Kidney (tissue), 14 donors: ENCODE measurements around the gene PLCD1. TPM values are rescaled to one million over a fixed set of nuclear protein-coding genes. Genes with fewer than 3 reads are reported as not detected.

ENCODE experiments used
- DNase-seq, 5 donors: peaks; one replicate each; pipeline ENCODE4 v3.0.0-alpha.2; 2013 to 2020
- FAIRE-seq: peaks from 2 replicates; lab custom pipeline; 2012; peaks lifted over from hg19 to GRCh38; lab: Jason Lieb, UNC
- H3K27ac ChIP-seq, 2 donors: one replicate each; pipeline ENCODE4 v1.7.0; 2013; ENCODE audit warnings: low read depth in 2 of 2, low read length in 2 of 2, inconsistent platforms in 1 of 2
- H3K27me3 ChIP-seq: one replicate; pipeline ENCODE4 v1.7.1; 2013; ENCODE audit warnings: low read length, inconsistent platforms; ENCODE audit not compliant: control insufficient read depth, insufficient read depth
- H3K36me3 ChIP-seq, 3 donors: one replicate each; pipeline versions ENCODE4 v1.7.0 to v1.7.1; 2013; ENCODE audit warnings: low read length in 3 of 3, control low read depth in 1 of 3, inconsistent platforms in 1 of 3; ENCODE audit not compliant: insufficient read depth in 3 of 3, control insufficient read depth in 2 of 3
- H3K4me1 ChIP-seq, 3 donors: one replicate each; pipeline versions ENCODE4 v1.7.0 to v1.7.1; 2013; ENCODE audit warnings: low read length in 3 of 3, inconsistent platforms in 1 of 3, low read depth in 1 of 3; ENCODE audit not compliant: control insufficient read depth in 2 of 3, insufficient read depth in 2 of 3
- H3K4me3 ChIP-seq, 3 donors: one replicate each; pipeline versions ENCODE4 v1.7.0 to v1.8.1; 2013; ENCODE audit warnings: low read length in 3 of 3, control low read depth in 1 of 3, inconsistent platforms in 1 of 3
- H3K9ac ChIP-seq, 3 donors: one replicate each; pipeline versions ENCODE4 v1.7.0 to v1.7.1; 2013; ENCODE audit warnings: low read length in 3 of 3, control low read depth in 1 of 3, inconsistent platforms in 1 of 3
- H3K9me3 ChIP-seq, 3 donors: one replicate each; pipeline versions ENCODE4 v1.7.0 to v1.7.1; 2013; ENCODE audit warnings: low read length in 3 of 3, control low read depth in 1 of 3, inconsistent platforms in 1 of 3; ENCODE audit not compliant: control insufficient read depth in 2 of 3, insufficient read depth in 1 of 3
- CTCF ChIP-seq: IDR thresholded peaks from 3 replicates; pipeline ENCODE4 v1.5.1; 2012; ENCODE audit warnings: mild to moderate bottlenecking, moderate library complexity, borderline replicate concordance; ENCODE audit not compliant: insufficient read depth; ENCODE audit errors: extremely low read depth
- intact Hi-C: fragments of 100-400 bp; cut with DNase I; formaldehyde crosslinking; loops from one replicate; pipeline ENCODE4 v1.11.1; 2022
- polyA plus RNA-seq: library from polyadenylated mRNA; stranded (reverse); fragments of 350-450 nt; fragmentation: Illumina TruSeq; extraction: RNeasy Lipid Tissue Mini Kit (QIAGEN cat#74804); gene quantifications from one replicate; pipeline ENCODE4 v1.2.3, GENCODE V29; 2014; ENCODE audit warnings: low read depth, low replicate concordance; ENCODE audit not compliant: insufficient read depth
- total RNA-seq: library from RNA; stranded (reverse); fragmentation: NEBNext Ultra II Directional; extraction: Animal tissue kit (Norgen Biotek cat#: 25700); gene quantifications from one replicate; pipeline ENCODE4 v1.2.1, GENCODE V29; 2021
- donor health status: control.
- donor health status: control.
- donor health status: control.
- donor health status: control.
- donor health status: control.
- donor health status: DM: yes; HTN: yes; CAD: no.
- donor health status: Normal renal cell carcinoma (clear cell type).

PLCD1 gene
- total and polyA plus RNA-seq, 2 donors from 2014 or later, result 39.1 to 50.0 TPM

- H3K9ac ChIP-seq, result no peak overlapping the region
- no peak overlapping the region for H3K27ac ChIP-seq
- TF ChIP-seq CTCF, result no peak
- no peak overlapping the region for H3K4me3 ChIP-seq
- H3K9me3 ChIP-seq, result no peaks in the 10 kb centered on the region
- H3K36me3 ChIP-seq, result peaks cover 0 to 15% (median 15%) of the 10 kb centered on the region in 3 donors
- H3K27me3 ChIP-seq, result no peaks in the 10 kb centered on the region
- intact Hi-C loops, result no loop called here
- FAIRE-seq (no peak), DNase-seq (peak in 1 of 5 donors; percentile 27)
- H3K4me1 ChIP-seq, result no peaks in the 10 kb centered on the region
These were observed 43.7 kb downstream of the PLCD1 start for GRCh38 chr3:37985637-37986320.

DNA sequence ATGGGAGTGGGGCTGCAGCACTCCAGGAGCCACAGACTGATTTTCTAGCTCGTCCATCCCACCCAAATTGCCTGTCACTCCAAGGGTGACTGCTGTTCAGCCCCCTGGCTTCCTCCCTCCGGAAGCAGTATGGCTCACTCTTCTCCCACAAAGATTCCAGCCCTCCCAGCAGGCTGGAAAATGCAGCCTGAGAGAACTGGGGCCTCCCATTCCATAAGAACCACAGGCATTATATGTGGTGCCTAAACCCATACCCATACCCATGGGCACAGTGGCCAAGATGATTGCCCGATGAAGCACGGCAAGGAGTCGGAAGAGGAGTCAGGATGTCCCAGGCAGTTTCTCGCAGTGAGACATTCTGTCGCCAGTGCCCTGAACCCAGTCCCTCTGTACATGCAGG lies 44.8 kb downstream of the PLCD1 start:
- no peak for TF ChIP-seq CTCF
- Histone ChIP-seq H3K36me3 (peaks cover 3 to 22% (median 15%) of the 10 kb centered on the region in 3 donors), H3K9me3 (no peaks in the 10 kb centered on the region), H3K27ac (no peak overlapping the region), H3K27me3 (no peaks in the 10 kb centered on the region), H3K4me3 (no peak overlapping the region), H3K4me1 (no peaks in the 10 kb centered on the region), H3K9ac (no peak overlapping the region)
- FAIRE-seq (no peak), DNase-seq (peak in 1 of 5 donors; percentile 13)
- intact Hi-C loops, result no loop called here

DNA sequence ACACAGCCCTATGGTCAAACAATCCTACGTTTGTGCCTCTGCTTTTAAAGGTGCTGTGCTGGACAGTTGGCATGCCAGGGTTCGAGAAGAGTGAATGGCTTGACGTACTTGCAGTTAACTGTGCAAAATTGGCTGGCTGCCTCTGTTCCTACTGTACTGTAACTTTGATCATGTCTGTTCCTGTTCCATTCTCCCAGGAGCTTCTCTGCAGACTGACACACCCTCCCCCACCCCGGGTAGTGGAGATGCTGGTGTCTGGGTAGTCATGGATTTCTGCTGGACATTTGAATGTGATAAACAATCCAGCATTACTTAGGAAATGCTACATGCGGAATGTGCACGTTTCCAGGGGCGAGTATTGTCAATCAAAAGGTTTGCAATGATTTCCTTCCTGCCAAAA lies 45.4 kb downstream of the PLCD1 start:
- peaks cover 3 to 22% (median 15%) of the 10 kb centered on the region in 3 donors for H3K36me3 ChIP-seq
- H3K4me3 ChIP-seq, result no peak overlapping the region
- no peak for TF ChIP-seq CTCF
- DNase-seq (peak in 1 of 5 donors; percentile 20), FAIRE-seq (no peak)
- intact Hi-C loops, result no loop called here
- H3K9ac ChIP-seq, result no peak overlapping the region
- H3K27ac ChIP-seq, result no peak overlapping the region
- H3K4me1 ChIP-seq, result no peaks in the 10 kb centered on the region
- no peaks in the 10 kb centered on the region for H3K9me3 ChIP-seq
- no peaks in the 10 kb centered on the region for H3K27me3 ChIP-seq
